OCI-LY3 (cell line): ENCODE data around the gene APBA1.

ENCODE experiments used
- H2AFZ ChIP-seq: fragments of 200-600, 300-600 bp; shearing (Covaris generic); 2 replicates; pipeline ENCODE4 v1.6.0; 2014; ENCODE audit warnings: antibody characterized with exemption, low read depth, low read length
- H3K27ac ChIP-seq: fragments of 200-600, 300-600 bp; sonication (generic); 2 replicates; pipeline ENCODE4 v1.5.1; 2014; ENCODE audit warnings: mild to moderate bottlenecking, low read length, moderate library complexity, mixed read lengths
- H3K27me3 ChIP-seq: fragments of 200-600, 300-600 bp; sonication (generic); 2 replicates; pipeline ENCODE4 v1.6.1; 2014; ENCODE audit warnings: low read depth, low read length, mixed read lengths
- H3K36me3 ChIP-seq: fragments of 200-600, 300-600 bp; sonication (generic); replicated peaks from 2 replicates; pipeline ENCODE3; 2014; ENCODE audit warnings: low read depth, low read length, mixed read lengths
- H3K4me1 ChIP-seq: fragments of 300-600, 200-600 bp; sonication (generic); 2 replicates; pipeline ENCODE4 v1.6.1; 2014; ENCODE audit warnings: low read length, mixed read lengths
- H3K4me2 ChIP-seq: fragments of 200-600, 300-600 bp; sonication (generic); 2 replicates; pipeline ENCODE4 v1.6.1; 2014; ENCODE audit warnings: low read length, mixed read lengths
- H3K4me3 ChIP-seq: fragments of 300-600, 200-600 bp; sonication (generic); 2 replicates; pipeline ENCODE4 v1.5.1; 2014; ENCODE audit warnings: antibody characterized with exemption, mild to moderate bottlenecking, low read length, moderate library complexity
- H3K79me2 ChIP-seq: fragments of 300-600, 200-600 bp; shearing (Covaris generic); 2 replicates; pipeline ENCODE4 v1.6.1; 2014; ENCODE audit warnings: mild to moderate bottlenecking, low read length, mixed read lengths
- H3K9ac ChIP-seq: fragments of 300-600, 200-600 bp; shearing (Covaris generic); 2 replicates; pipeline ENCODE4 v1.6.0; 2014; ENCODE audit warnings: mild to moderate bottlenecking, low read length, moderate library complexity
- H3K9me3 ChIP-seq: fragments of 200-600, 300-600 bp; shearing (Covaris generic); 2 replicates; pipeline ENCODE4 v1.6.1; 2014; ENCODE audit warnings: low read length, mixed read lengths; ENCODE audit not compliant: insufficient read depth
- H4K20me1 ChIP-seq: fragments of 200-600, 300-600 bp; sonication (generic); 2 replicates; pipeline ENCODE4 v1.6.1; 2016; ENCODE audit warnings: low read length, mixed read lengths; ENCODE audit not compliant: insufficient read depth
- EZH2phosphoT487 ChIP-seq: fragments of 200-600 bp; shearing (Covaris generic); IDR thresholded peaks from 2 replicates; pipeline ENCODE4 v1.6.1; 2018; ENCODE audit warnings: antibody characterized with exemption, mixed run types, low read depth
- TF ChIP-seq, protein P1 (sequence below): fragments of 200-600, 300-600 bp; sonication (generic); IDR thresholded peaks from 2 replicates; pipeline ENCODE4 v1.5.1; 2014; ENCODE audit warnings: antibody characterized with exemption, low read length, low read depth

APBA1 gene

GRCh38 chr9:69604568-69605219, 67.5 kb downstream of the APBA1 start:
- H3K4me2 ChIP-seq: no peak overlapping the region
- H3K36me3 ChIP-seq: no peaks in the 10 kb centered on the region
- H3K79me2 ChIP-seq: no peaks in the 10 kb centered on the region
- H3K4me3 ChIP-seq: no peak overlapping the region
- H3K4me1 ChIP-seq: no peaks in the 10 kb centered on the region
- H3K27ac ChIP-seq: no peak overlapping the region
- no peaks in the 10 kb centered on the region for H3K9me3 ChIP-seq
- H2AFZ ChIP-seq: no peak overlapping the region
- no peaks in the 10 kb centered on the region for H4K20me1 ChIP-seq
- no peak overlapping the region for H3K9ac ChIP-seq
- TF ChIP-seq, protein P1, sequence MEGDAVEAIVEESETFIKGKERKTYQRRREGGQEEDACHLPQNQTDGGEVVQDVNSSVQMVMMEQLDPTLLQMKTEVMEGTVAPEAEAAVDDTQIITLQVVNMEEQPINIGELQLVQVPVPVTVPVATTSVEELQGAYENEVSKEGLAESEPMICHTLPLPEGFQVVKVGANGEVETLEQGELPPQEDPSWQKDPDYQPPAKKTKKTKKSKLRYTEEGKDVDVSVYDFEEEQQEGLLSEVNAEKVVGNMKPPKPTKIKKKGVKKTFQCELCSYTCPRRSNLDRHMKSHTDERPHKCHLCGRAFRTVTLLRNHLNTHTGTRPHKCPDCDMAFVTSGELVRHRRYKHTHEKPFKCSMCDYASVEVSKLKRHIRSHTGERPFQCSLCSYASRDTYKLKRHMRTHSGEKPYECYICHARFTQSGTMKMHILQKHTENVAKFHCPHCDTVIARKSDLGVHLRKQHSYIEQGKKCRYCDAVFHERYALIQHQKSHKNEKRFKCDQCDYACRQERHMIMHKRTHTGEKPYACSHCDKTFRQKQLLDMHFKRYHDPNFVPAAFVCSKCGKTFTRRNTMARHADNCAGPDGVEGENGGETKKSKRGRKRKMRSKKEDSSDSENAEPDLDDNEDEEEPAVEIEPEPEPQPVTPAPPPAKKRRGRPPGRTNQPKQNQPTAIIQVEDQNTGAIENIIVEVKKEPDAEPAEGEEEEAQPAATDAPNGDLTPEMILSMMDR: no peak
- no peak for TF ChIP-seq EZH2phosphoT487
- no peaks in the 10 kb centered on the region for H3K27me3 ChIP-seq

DNA sequence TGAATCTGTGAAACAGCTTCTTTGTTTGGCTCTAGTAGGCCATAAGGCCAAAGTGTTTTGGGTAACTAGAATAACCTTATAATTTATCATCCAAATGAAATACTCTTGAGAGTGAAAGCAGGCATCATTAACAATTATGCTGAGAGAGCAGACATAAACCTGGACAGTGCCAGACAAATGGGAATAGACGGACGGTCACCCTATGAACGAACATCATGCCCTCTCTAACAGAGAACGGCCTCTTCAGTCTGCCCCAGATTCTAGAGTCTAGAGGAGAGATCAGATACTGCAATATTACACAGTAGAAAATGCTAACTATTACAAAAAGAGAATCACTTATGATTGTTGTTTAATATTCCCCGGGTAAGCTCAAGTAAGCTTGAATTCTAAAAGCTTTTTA, 68.5 kb downstream of the APBA1 start:
- H3K79me2 ChIP-seq: no peaks in the 10 kb centered on the region
- H3K4me2 ChIP-seq: no peak overlapping the region
- H3K27me3 ChIP-seq: no peaks in the 10 kb centered on the region
- no peak overlapping the region for H3K9ac ChIP-seq
- TF ChIP-seq, protein P1: no peak
- TF ChIP-seq EZH2phosphoT487: no peak
- H3K36me3 ChIP-seq: no peaks in the 10 kb centered on the region
- H3K27ac ChIP-seq: no peak overlapping the region
- no peaks in the 10 kb centered on the region for H3K4me1 ChIP-seq
- no peaks in the 10 kb centered on the region for H3K9me3 ChIP-seq
- no peak overlapping the region for H3K4me3 ChIP-seq
- no peaks in the 10 kb centered on the region for H4K20me1 ChIP-seq
- no peak overlapping the region for H2AFZ ChIP-seq

DNA sequence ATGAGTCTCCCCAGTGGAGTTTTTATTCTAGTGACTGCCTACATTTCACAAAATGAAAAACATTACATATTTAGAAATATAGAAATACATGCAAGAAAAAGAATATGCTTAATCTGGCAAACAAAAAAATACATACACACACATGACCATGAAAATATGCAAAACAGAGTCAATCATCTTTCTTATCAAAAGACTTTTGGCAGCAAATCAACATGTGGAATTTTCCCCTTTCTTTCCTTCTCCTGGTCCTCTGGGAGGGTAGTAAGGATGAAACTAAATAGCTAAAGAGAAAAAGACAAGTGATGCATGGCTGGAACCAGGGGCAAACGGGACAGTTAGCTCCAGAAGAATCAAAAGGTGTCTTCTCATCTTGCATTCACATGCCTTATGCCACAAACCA, 69.4 kb downstream of the APBA1 start:
- H2AFZ ChIP-seq: no peak overlapping the region
- no peaks in the 10 kb centered on the region for H3K36me3 ChIP-seq
- no peak overlapping the region for H3K4me2 ChIP-seq
- H3K4me3 ChIP-seq: no peak overlapping the region
- H3K27ac ChIP-seq: no peak overlapping the region
- H4K20me1 ChIP-seq: no peaks in the 10 kb centered on the region
- no peaks in the 10 kb centered on the region for H3K9me3 ChIP-seq
- no peaks in the 10 kb centered on the region for H3K79me2 ChIP-seq
- no peak overlapping the region for H3K9ac ChIP-seq
- no peaks in the 10 kb centered on the region for H3K27me3 ChIP-seq
- no peaks in the 10 kb centered on the region for H3K4me1 ChIP-seq
- TF ChIP-seq, protein P1: no peak
- TF ChIP-seq EZH2phosphoT487: no peak

DNA sequence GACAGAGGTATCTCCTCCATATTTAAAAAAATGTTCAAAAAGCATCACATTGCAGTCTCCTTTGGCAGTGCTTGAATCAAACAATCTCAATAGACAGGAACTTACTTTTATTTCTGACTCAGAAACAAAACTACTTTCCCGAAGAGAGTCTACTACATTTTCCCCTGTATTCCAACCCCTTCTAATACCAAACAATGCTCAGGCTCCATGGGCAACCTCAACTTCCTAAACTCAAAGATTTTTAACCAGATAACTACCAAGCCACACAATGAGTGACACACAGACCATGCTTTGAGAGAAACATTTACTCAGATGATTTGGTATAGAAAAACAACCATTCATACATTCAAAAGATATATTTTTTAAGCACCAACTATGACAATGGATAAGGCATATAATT, 70.5 kb downstream of the APBA1 start:
- no peak overlapping the region for H3K27ac ChIP-seq
- H3K79me2 ChIP-seq: no peaks in the 10 kb centered on the region
- no peaks in the 10 kb centered on the region for H3K4me1 ChIP-seq
- no peaks in the 10 kb centered on the region for H3K9me3 ChIP-seq
- no peaks in the 10 kb centered on the region for H4K20me1 ChIP-seq
- no peak overlapping the region for H3K4me2 ChIP-seq
- no peaks in the 10 kb centered on the region for H3K36me3 ChIP-seq
- no peaks in the 10 kb centered on the region for H3K27me3 ChIP-seq
- H3K9ac ChIP-seq: no peak overlapping the region
- no peak overlapping the region for H3K4me3 ChIP-seq
- TF ChIP-seq EZH2phosphoT487: no peak
- TF ChIP-seq, protein P1: no peak
- no peak overlapping the region for H2AFZ ChIP-seq
